ENCODE measurements around the gene ARHGAP40.
A peak's percentile ranks its signal among the peaks of the same experiment; 100 is the strongest.

Gene ARHGAP40

DNA sequence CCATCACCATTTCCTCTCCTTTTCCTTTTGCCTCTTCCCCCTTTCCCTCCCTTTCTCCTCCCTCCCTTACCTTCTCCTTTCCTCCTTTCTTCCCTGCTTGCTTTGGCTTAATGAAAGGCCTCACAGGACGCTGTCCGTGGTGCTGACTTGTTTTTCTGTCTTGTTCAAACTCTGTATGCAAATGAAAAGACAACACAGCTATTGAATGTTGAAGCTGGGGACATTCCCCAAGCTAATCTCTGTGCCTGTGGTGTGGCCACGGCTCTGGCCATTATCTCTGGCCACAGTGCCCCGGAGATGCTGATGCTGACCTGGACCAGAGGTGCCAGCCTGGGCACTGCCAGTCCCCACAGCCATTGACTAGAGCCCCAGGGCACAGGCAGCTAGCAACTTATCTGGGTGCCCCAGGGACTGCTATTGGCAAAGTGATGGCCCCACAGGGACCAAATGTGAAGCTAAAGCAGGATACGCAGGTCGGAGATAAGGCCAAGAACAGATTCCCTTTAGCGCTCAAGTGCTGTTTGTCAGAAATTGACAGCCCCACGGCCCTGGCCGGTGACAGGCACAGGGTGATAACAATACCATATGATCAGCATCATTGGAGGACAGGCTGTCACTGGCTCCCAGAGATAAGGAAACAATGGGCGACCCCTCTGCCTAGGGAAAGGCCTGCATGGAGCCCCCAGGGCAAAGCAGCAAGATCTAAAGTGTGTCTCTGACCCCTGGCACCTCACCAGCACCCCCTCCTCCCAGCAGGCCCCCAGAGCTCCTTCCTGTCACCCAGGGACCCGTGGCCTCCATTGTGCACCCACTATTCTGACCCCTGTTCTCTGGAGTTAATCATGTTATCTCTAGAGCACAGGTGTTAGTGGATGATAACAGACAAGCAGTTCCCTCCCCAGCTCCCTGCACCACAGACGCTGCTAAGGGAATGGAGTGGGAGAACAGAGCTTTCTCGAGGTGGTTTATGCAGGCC is 91.1 kb downstream of the ARHGAP40 start:
- peak; percentile 66 for DNase-seq

DNA sequence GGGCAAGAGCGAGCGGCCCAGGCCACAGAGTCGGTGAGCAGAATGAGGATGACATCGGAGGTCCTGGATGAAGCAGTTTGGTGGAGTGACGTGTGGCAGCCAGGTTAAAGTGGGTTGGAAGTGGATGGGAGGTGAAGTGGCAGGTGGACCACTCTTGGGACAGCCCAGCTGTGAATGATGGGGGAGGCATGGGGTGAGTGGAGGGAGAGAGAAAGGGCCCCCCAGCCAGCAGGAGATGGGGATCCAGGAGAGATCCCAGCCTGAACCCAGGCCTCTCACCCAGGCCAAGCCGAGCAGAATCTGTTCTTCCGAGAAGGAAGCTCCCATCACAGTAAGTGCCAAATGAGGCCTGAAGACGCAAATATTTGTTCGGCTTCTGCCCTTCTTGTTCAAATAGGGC is 95.7 kb downstream of the ARHGAP40 start:
- DNase-seq = no peak

DNA sequence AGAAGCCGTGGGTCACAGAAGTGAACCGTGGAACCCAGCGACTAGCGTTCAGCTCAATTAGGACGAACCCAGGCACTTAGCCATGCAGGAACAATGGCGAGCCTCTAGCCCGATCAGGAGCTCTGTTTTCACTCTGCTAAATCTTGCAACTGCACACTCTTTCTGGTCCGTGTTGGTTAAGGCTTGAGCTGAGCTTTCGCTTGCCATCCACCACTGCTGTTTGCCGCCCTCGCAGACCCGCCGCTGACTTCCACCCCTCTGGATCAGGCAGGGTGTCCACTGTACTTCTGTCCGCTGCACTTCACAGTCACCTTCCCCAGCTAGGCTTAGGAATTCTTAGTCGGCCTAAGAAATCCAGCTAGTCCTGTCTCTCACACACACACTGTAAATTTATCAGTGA is 96.9 kb downstream of the ARHGAP40 start:
- DNase-seq = no peak

DNA sequence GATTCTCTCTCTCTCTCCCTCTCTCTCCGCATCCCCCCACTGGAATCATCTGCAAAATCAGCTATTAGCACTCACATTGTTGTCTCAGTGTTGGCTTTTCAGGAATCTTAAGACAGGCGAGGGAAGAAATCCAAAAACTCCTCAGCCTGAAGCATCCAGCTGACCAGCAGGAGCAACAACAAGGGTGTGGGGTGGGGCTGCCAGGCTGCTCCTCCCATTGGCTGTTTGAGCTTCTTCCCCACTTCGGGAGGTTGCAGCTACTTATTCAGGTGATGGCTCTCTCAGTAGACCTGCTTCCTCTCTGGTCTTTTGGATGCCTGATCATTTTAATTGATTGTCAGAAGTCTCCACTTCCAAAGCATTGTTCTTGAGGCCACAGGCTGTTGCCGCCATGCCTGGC is 98.5 kb downstream of the ARHGAP40 start:
- no peak for DNase-seq
